Activated CD8-positive, alpha-beta T cell treated with anti-CD3 and anti-CD28 coated beads for 36 hours (primary cell): ENCODE data around the gene CLUH. TPM values are rescaled to one million over a fixed set of nuclear protein-coding genes. Genes with fewer than 3 reads are reported as not detected.

ENCODE experiments used
- ATAC-seq: fragments of 200-7000 bp; cut with Tn5 transposase; one replicate; pipeline ENCODE4 v1.10.0; 2021; ENCODE audit warnings: mild to moderate bottlenecking, moderate library complexity
- CTCF ChIA-PET: fragments of 350-600 bp; sonication (Branson Sonifier 250); formaldehyde crosslinking; loops from one replicate; lab custom pipeline; 2021; ENCODE audit warnings: antibody characterized with exemption; lab: Charles Lee
- POLR2A ChIA-PET: fragments of 350-600 bp; sonication (Branson Sonifier 250); formaldehyde crosslinking; loops from one replicate; lab custom pipeline; 2021; ENCODE audit warnings: antibody characterized with exemption; lab: Charles Lee
- DNase-seq: peaks from one replicate; pipeline ENCODE4 v3.0.0-alpha.2; 2020
- H3K27ac Mint-ChIP-seq: one replicate; pipeline ENCODE4 v1.8.0; 2021; ENCODE audit warnings: mild to moderate bottlenecking, mixed read lengths
- H3K27me3 Mint-ChIP-seq: one replicate; pipeline ENCODE4 v1.8.0; 2021; ENCODE audit warnings: mixed read lengths
- H3K36me3 Mint-ChIP-seq: one replicate; pipeline ENCODE4 v1.8.0; 2021; ENCODE audit warnings: low read depth, mixed read lengths
- H3K4me1 Mint-ChIP-seq: one replicate; pipeline ENCODE4 v1.8.0; 2021; ENCODE audit warnings: low read depth, mixed read lengths
- H3K4me3 Mint-ChIP-seq: one replicate; pipeline ENCODE4 v1.8.0; 2021; ENCODE audit warnings: mild to moderate bottlenecking, moderate library complexity, mixed read lengths
- H3K9me3 Mint-ChIP-seq: one replicate; pipeline ENCODE4 v1.8.0; 2021; ENCODE audit warnings: mixed read lengths
- intact Hi-C: fragments of 100-400 bp; cut with micrococcal nuclease; formaldehyde crosslinking; loops from one replicate; pipeline ENCODE4 v1.10.0; 2022
- total RNA-seq, 2 experiments: library from RNA; stranded (reverse); gene quantifications; one replicate each; pipeline ENCODE4 v1.2.3, GENCODE V29; 2021
- TF ChIP-seq, protein P1 (sequence below): fragments of 200-600 bp; IDR thresholded peaks from one replicate; pipeline ENCODE4 v1.8.0; 2022; ENCODE audit warnings: antibody characterized with exemption, mild to moderate bottlenecking

The CLUH gene
- 100 to 1,000 TPM; 105 to 111 TPM for total RNA-seq

- H3K4me1 Mint-ChIP-seq = peaks cover 34% of the 10 kb centered on the region
- peak within 1 kb of the TSS; percentile 93 for H3K27ac Mint-ChIP-seq
- peak; percentile 92 for ATAC-seq
- H3K27me3 Mint-ChIP-seq = no peaks in the 10 kb centered on the region
- TF ChIP-seq, protein P1, sequence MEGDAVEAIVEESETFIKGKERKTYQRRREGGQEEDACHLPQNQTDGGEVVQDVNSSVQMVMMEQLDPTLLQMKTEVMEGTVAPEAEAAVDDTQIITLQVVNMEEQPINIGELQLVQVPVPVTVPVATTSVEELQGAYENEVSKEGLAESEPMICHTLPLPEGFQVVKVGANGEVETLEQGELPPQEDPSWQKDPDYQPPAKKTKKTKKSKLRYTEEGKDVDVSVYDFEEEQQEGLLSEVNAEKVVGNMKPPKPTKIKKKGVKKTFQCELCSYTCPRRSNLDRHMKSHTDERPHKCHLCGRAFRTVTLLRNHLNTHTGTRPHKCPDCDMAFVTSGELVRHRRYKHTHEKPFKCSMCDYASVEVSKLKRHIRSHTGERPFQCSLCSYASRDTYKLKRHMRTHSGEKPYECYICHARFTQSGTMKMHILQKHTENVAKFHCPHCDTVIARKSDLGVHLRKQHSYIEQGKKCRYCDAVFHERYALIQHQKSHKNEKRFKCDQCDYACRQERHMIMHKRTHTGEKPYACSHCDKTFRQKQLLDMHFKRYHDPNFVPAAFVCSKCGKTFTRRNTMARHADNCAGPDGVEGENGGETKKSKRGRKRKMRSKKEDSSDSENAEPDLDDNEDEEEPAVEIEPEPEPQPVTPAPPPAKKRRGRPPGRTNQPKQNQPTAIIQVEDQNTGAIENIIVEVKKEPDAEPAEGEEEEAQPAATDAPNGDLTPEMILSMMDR = no peak
- intact Hi-C loops = no loop called here
- H3K4me3 Mint-ChIP-seq = peak within 1 kb of the TSS; percentile 91
- POLR2A ChIA-PET = interaction anchor here (1.0 kb wide), 1 partner anchor 10 kb away, joined by 4 read pairs; no protein-coding TSS in a partner anchor
- peaks cover 11% of the 10 kb centered on the region for H3K36me3 Mint-ChIP-seq
- CTCF ChIA-PET = no interaction called here
- DNase-seq = peak; percentile 98
- H3K9me3 Mint-ChIP-seq = no peaks in the 10 kb centered on the region
Measured at GRCh38 chr17:2711608-2712299, at the start of gene CLUH. TSS of gene CLUH (minus strand) at chr17:2711764. CDS start at chr17:2711661, 103 bp downstream.

DNA sequence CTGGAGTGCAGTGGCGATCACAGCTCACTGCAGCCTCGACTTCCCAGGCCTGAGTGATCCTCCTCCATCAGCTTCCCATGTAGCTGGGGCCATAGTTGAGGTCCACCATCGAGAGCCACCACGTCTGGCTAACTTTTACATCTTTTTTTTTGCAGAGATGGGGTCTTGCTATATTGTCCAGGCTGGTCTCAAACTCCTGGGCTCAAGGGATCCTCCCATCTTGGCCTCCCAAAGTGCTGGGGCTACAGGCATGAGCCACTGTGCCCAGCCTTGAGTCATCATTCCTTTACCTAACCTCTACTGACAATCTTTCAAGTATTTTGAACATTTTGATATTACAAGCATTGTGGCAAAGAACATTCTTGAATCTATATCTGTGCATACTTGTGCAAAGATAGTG, 47.3 kb upstream of the CLUH start:
- Mint-ChIP-seq H3K4me1 (no peaks in the 10 kb centered on the region), H3K27me3 (peaks cover 46% of the 10 kb centered on the region), H3K4me3 (no peak overlapping the region), H3K9me3 (no peaks in the 10 kb centered on the region), H3K27ac (no peak overlapping the region), H3K36me3 (no peaks in the 10 kb centered on the region)
- DNase-seq (no peak), ATAC-seq (no peak)
- TF ChIP-seq, protein P1 = no peak
- ChIA-PET CTCF (interaction anchor here (0.8 to 2.4 kb wide), 2 partner anchors 27 to 89 kb away, joined by 3 to 10 read pairs; no protein-coding TSS in a partner anchor), POLR2A (interaction anchor here (0.8 kb wide), 1 partner anchor 423 kb away, joined by 3 read pairs; the partner anchor contains the start of gene TSR1)
- intact Hi-C loops = no loop called here

DNA sequence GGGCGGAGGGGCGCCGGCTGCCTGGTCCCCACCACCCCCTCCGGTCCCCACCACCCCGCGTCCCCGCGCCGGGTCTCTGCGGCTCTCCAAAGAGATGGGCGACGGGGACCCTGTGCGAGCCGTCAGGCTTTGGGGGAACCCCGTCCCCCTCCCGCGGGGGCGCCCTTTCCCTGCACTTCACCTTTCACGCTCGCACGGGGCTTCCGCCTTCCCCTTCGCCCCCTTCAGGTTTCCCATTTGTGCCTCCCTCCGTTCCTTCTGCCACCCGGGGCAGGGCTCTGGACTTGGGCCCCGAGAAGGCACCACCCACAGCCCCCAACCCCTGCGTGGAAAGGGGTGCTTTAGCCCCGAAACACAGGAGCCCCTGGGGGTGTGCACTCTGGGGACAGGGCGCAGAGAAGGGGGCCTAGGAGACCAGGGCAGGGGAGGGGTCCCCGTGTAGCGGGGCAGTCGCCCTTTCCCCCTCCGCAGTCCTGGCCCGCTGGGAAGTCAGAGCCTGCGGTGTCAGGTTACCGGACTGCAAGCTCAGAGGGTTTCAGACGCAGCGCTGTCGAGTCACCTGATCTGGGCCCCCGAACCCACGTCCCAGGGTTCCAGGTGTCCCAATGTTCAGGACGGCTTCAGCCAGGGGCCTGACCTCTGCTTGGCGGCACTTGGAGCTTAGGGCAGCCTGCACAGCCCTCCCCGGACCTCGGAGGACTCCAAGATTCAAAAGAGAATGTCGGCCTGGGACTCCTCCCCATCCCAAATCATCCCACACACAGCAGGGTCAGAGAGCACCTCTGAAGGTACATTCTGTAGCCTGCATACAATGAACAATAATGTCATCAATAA, 44.5 kb upstream of the CLUH start:
- ChIA-PET POLR2A (interaction anchor here (0.9 to 1.2 kb wide), 2 partner anchors 17 to 26 kb away, joined by 3 read pairs; no protein-coding TSS in a partner anchor), CTCF (interaction anchor here (2.4 kb wide), 1 partner anchor 30 kb away, joined by 10 read pairs; no protein-coding TSS in a partner anchor)
- Mint-ChIP-seq H3K4me1 (no peaks in the 10 kb centered on the region), H3K27me3 (peaks cover 53% of the 10 kb centered on the region), H3K4me3 (no peak overlapping the region), H3K9me3 (no peaks in the 10 kb centered on the region), H3K36me3 (no peaks in the 10 kb centered on the region), H3K27ac (no peak overlapping the region)
- intact Hi-C loops = no loop called here
- DNase-seq (no peak), ATAC-seq (no peak)
- TF ChIP-seq, protein P1 = no peak

- DNase-seq (no peak), ATAC-seq (no peak)
- Mint-ChIP-seq H3K4me3 (no peak overlapping the region), H3K27ac (no peak overlapping the region), H3K36me3 (no peaks in the 10 kb centered on the region), H3K4me1 (no peaks in the 10 kb centered on the region), H3K9me3 (no peaks in the 10 kb centered on the region), H3K27me3 (peaks cover 48% of the 10 kb centered on the region)
- TF ChIP-seq, protein P1 = no peak
- intact Hi-C loops = no loop called here
- ChIA-PET CTCF (interaction anchor here (0.8 to 1.5 kb wide), 2 partner anchors 35 to 179 kb away, joined by 3 read pairs; no protein-coding TSS in a partner anchor), POLR2A (interaction anchor here (0.9 kb wide), 1 partner anchor 784 kb away, joined by 3 read pairs; no protein-coding TSS in a partner anchor)
Measured at GRCh38 chr17:2751491-2751890, 39.9 kb upstream of the CLUH start.
